ENCODE data around the gene EPAS1.

- TF ChIP-seq POLR2AphosphoS5 (IDR thresholded peaks at IDR 0.05), result no peak
- TF ChIP-seq POLR2A (IDR thresholded peaks at IDR 0.05), result no peak
Measured at GRCh38 chr2:46400016-46400415, 102.8 kb downstream of the EPAS1 start.

Measured in breast epithelium (tissue), 3 donors.